NCI-H1436 treated with DMSO at 0.1 percent for 48 hours (cell line): ENCODE data around the gene HRH2.
"Not testable (repeated sequence)": the region's sequence is repeated elsewhere in the genome, so short reads cannot be mapped to it uniquely, and the experiment has no call there.

ENCODE experiments used
- DNase-seq: peaks from one replicate; lab custom pipeline; 2025; lab: John Stamatoyannopoulos, UW

HRH2 gene

DNA sequence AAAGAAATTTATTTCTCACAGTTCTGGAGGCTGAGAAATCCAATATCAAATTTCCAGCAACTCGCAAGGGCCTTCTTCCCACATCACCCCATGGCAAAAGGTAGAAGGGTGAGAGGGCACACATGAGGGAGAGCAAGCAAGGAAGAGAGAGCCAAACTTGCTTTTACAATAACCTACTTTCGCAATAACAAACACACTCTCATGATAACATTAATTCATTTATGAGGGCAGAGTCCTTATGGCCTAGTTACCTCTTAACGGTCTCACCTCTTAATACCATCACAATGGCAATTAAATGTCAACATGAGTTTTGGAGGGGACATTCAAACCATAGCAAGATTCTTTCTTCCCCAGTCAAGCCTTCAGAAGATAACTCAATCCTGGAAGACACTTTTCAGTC lies 11.6 kb upstream of the HRH2 start:
- no peak for DNase-seq

DNA sequence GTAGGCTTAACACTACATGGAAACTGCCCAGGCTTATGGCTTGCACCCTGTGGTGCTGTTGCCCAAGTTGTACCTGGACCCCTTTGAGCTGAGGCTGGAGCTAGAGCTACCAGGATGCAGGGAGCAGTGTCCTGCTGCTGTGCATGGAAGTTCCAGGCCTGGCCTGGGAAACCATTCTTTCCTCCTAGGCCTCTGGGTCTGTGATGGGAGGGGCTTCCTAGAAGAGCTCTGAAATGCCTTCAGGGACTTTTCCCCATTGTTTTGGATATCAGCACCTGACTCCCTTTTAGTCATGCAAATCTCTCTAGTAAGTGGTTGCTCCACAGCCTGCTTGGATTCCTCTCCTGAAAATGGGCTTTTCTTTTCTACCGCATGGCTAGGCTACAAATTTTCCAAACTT lies 7.9 kb upstream of the HRH2 start:
- DNase-seq: no peak

DNA sequence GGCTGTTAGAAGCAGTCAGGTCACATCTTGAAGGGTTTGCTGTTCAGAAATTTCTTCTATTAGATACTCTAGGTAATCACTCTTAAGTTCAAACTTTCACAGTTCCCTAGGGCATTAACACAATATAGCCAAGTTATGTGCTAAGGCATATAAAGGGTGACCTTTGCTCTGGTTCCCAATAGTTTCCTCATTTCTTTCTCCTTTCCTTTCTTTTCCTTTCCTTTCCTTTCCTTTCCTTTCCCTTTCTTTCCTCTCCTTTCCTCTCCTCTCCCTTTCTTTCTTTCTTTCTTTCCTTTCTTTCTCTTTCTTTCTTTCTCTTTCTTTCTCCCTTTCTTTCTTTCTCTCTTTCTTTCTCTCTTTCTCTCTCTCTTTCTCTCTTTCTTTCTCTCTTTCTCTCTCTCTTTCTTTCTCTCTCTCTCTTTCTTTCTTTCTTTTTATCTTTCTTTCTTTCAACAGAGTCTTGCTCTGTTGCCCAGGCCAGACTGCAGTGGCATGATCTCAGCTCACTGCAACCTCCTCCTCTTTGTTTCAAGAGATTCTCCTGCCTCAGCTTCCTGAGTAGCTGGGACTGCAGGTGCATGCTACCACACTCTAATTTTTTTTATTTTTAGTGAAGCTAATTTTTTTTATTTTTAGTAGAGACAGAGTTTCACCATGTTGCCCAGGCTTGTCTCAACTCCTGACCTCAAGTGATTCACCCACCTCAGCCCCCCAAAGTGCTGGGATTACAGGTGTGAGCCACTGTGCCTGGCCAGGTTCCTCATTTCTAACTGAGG lies 7.3 kb upstream of the HRH2 start:
- DNase-seq: not testable (repeated sequence)

DNA sequence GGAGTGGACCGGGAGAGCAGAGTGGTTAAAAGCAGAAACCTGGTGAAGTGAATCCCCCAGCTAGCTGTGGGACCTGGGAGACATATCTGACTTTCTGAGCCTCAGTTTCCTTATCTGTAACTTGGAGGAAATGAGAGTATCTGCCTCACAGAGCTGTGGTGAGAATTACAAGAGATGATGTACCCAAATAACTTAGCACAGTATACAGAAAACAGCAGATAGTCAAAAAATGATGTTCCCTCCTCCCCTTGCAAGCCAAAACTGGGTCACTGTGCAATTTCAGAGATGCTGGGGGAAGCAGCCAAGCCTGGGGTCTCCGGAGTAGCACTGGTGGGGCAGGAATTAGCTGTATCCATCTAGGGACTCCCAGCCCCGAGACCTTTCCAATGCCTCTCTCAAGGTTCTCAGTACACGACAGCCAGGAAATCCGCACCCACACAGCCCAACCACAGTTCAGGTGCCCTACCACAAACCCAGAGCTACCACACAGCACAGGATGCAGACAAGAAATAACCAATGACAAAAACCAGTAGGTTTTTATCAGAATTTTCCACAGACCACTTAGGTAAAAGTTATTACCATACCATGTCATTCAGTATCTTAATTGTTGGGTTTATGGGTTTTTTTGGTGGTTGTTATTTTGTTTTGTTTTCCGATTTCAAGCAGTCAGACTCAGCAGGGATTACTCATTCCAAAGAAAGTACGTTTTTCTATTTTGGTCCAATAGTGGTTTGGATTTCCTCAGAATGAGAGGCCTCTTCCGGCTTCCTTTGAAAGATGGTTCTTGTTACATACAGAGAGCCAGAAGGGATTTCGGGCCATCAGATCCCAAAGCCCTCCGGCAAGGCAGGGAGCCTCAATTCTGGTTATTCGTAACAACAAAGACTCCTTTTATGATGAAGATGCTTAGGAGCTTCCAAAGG lies 4.9 kb upstream of the HRH2 start:
- DNase-seq: no peak

- DNase-seq: no peak
Observed at GRCh38 chr5:175653763-175654162, 4.1 kb upstream of the HRH2 start.

GRCh38 chr5:175654339-175654738 lies 3.5 kb upstream of the HRH2 start:
- DNase-seq: no peak

DNA sequence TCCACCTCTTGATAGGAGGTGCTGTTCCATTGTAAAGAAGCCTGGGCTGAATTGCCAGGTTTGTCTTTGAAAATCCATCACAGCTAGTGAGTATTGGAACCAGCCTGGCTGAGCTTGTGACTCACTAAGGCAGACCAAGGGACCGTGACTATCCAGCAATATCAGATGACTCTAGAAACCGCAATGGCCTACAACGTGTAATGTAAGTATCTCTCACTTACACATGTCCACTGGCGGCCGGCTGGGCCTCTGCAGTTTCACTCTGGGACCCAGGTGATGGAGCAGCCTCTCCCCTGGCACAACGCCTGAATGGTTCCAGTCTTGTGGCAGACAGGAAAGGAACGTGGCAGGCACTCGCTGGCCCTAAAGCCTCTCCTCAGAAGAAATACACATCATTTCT lies 3.1 kb upstream of the HRH2 start:
- no peak for DNase-seq

- DNase-seq: no peak
Observed at GRCh38 chr5:175655411-175655810, 2.5 kb upstream of the HRH2 start.

DNA sequence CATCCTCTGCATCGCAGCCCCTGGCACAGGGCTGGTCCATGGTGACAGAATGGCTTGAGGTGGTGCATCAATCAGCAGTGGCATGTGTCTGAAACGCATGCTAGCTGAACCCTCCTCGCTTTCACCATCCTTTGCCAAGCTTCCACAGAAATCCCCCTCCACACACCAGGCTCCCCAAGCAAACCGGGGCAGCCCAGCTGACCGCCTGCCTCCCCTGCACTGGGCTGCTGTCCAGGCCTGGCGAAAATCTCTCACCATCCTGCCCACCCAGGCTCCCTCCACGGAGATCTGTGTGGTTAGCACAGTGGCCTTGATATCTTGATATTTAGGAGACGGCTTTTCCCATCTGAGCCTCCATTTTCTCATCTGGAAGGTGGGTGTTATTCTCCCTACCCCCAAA lies 905 bp upstream of the HRH2 start:
- DNase-seq: no peak

DNA sequence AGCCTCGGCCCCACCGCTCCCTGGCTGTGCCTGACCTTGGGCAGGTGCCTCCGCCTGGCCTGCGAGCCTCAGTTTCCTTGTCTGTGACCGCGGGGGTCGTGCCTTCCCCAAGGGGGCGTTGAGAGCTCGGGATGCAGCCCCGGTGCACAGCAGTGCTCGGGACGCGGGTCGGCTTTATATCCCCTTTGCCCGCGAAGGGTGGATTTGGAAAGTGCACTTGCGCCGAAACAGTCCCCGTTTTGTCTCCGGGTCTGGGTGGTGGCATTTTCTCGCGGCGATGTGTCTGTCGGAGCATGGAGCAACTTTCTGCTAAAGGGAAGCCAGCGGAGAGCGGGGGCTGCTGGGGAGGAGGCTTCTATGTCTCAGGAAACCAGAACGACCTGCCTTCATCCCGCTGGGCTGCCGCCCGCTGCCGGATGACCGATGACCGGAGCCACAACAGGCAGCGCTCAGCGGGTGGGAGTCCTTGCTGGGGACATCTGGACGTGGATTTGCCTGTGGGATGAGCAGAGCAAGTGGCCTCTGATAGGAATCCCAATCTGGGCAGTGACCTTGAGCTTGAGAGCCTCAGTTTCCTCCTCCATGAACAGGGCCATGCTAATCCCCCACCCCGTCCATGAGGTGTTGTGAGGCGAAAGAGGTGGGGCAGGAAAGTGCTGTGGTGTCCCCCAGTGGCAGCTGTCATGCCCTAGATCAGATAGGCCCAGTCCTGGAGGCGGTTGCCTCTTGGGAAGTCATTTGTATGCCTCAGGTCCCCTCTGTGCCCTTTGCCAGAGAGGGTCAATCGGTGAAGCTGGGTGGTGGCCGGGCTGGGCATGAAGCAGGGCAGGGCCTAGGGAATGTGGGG lies 651 bp downstream of the HRH2 start:
- no peak for DNase-seq

- no peak for DNase-seq
Observed at GRCh38 chr5:175659546-175660253, 1.8 kb downstream of the HRH2 start.

DNA sequence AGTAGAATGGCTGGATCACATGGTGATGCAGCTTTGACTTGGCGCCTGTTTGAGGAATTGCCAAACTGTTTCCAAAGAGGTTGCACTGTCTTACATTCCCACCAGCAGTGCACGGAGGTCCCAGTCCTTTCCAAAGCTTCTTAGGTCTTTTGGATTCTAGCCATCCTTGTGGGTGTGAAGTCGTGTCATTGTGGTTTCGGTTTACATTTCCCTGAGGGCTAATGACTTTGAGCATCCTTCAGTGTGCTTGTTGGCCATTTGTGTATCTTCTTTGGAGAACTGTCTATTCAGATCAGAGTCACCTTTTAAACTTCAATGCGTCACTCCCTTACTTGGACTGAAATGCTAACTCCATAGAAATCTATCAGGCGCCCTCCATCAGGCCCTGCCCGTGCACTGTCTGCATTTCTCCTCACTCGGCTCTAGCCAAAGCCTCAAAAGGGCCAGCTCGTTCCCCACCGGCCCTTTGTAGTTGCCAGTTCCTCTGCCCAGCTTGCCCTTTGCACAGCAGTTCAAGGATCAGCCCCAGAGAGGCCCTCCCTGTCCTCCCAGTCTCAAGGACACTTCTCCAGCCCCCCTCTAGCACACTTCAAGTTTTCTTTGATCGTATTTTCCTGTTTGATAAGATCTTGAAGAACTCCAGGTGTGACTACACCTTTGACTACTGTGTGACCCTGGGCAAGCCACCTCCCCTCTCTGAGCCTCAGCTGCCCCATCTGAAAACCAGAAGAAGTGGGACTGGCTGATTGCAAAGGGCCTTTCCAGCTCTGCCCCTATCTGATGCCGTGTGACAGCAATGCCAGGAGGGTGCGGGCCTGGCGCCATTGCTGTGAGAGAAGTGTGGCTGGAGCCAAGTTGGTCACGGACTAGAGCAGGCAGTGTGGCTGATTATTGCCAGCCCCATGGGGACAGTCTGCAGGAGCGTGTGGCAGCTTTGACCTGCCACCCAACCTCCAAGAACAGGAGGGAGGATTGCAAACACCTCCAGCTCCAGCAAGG lies 5.6 kb downstream of the HRH2 start:
- no peak for DNase-seq

GRCh38 chr5:175664723-175665122 lies 6.9 kb downstream of the HRH2 start:
- no peak for DNase-seq

DNA sequence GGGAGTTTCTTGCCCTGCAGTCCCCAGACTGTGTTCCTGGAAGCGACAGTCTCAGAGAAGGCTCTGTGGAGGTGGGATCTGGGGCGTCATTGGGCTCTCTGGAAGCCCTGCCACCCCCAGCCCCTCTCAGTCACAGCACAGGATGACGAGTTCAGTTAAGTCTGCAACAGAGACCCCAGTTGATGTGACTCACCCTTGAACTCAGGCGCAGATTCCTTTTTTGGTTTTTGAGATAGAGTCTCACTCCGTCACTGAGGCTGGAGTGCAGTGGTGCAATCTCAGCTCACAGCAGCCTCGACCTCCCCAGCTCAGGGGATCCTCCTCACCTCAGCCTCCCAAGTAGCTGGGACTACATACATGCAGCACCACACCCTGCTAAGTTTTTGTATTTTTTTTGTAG lies 8.3 kb downstream of the HRH2 start:
- no peak for DNase-seq

- DNase-seq: no peak
Observed at GRCh38 chr5:175668006-175668405, 10.1 kb downstream of the HRH2 start.

DNA sequence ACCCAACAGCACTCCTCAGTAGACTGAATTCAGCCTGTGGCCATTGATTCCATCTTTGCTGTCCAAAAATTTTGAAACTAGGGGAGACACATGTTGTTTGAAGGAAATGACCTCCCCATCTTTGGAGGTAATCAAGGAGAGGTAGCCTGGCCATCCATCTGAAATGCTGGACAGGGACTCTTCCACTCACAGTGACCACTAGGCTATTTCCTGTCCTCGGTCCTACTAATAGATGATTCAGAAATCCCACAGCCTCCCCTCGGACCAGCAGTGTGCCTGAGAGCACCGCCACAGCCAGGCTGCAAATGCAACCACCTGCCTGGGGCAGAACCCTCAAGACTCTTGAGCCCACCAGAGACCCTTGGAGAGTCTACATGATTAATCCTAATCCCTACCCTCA lies 12.5 kb downstream of the HRH2 start:
- no peak for DNase-seq

DNA sequence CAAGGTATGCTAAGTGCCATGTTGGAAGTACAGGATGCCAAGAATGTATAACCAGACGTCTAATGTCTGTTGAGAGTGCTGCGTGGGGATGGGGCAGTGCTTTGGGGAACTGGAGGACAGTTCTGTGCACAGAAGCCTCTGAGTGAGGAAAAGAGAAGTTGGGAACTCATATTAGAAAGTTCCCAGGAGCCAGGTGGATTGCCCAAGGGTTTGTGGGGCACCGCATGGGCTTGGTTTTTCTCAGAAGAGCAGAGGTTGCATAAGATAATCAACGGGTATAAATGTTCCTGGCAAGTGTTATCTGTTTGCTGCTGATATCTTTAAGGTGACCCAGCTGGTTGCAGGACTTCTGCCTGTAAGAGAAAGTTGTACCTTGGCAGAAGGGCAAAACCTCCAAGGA lies 13.1 kb downstream of the HRH2 start:
- DNase-seq: no peak

- no peak for DNase-seq
Observed at GRCh38 chr5:175672976-175673648, 15.2 kb downstream of the HRH2 start.

DNA sequence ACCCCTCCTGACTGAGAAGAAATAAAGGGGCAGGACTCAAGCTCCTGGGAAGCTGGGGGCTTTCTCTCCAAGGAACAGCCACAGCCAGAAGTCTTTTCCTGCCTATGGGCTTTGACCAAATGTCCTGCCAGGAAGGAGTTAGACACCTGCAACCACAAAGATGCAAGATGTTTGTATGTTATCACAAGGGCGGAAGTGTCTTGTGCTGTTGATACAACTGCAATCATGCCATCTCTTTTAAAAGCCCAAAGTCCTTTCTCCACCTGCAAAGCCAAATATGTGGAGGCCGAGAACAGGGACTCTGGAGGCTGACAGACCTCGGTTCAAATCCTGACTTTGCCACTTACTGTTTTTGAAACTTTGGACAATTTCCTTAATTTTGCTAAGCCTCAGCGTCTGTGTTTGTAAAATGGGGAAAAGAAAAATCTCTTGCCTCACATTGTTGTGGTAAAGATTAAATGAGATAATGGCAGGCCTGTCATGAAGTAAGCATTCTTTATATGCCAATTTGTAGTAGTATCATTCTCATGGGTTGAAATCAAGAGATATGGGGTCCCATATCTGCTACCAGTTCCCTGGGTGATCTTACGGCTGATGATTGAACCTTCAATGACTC lies 17.0 kb downstream of the HRH2 start:
- DNase-seq: no peak
